Neuronal stem cell (in vitro differentiated cells): ENCODE results near the gene CCDC137.

ENCODE experiments used
- DNase-seq: peaks from one replicate; pipeline ENCODE4 v3.0.0-alpha.2; 2013; ENCODE audit warnings: low spot score
- H2AFZ ChIP-seq: one replicate; pipeline ENCODE4 v1.6.1; 2013; ENCODE audit warnings: mild to moderate bottlenecking, low read length, inconsistent platforms
- H2AK5ac ChIP-seq: 2 replicates; pipeline ENCODE4 v1.6.1; 2013; ENCODE audit warnings: low read depth, mild to moderate bottlenecking, inconsistent platforms, low read length, moderate library complexity, mixed read lengths
- H2BK120ac ChIP-seq: 2 replicates; pipeline ENCODE4 v1.6.1; 2013; ENCODE audit warnings: low read depth, mild to moderate bottlenecking, inconsistent platforms, low read length, moderate library complexity, mixed read lengths
- H2BK12ac ChIP-seq: one replicate; pipeline ENCODE4 v1.6.1; 2013; ENCODE audit warnings: low read length, inconsistent platforms
- H2BK15ac ChIP-seq: 2 replicates; pipeline ENCODE4 v1.6.1; 2013; ENCODE audit warnings: mild to moderate bottlenecking, low read length, inconsistent platforms, mixed read lengths
- H2BK5ac ChIP-seq: one replicate; pipeline ENCODE4 v1.6.1; 2013; ENCODE audit warnings: inconsistent platforms, mild to moderate bottlenecking, low read length, moderate library complexity
- H3K14ac ChIP-seq: one replicate; pipeline ENCODE4 v1.6.1; 2013; ENCODE audit warnings: low read length, inconsistent platforms
- H3K18ac ChIP-seq: 2 replicates; pipeline ENCODE4 v1.6.1; 2013; ENCODE audit warnings: low read length, inconsistent platforms
- H3K23ac ChIP-seq: 2 replicates; pipeline ENCODE4 v1.6.1; 2013; ENCODE audit warnings: low read depth, mild to moderate bottlenecking, mixed read lengths, low read length, inconsistent platforms; ENCODE audit not compliant: poor library complexity
- H3K27ac ChIP-seq: replicated peaks from 3 replicates; pipeline ENCODE4 v1.5.1; 2013; ENCODE audit warnings: low read length, inconsistent platforms
- H3K27me3 ChIP-seq, 3 experiments: 2 replicates each; pipeline ENCODE4 v1.6.1; 2013; ENCODE audit warnings: low read length in 3 of 3, mild to moderate bottlenecking in 2 of 3, inconsistent platforms in 1 of 3, low read depth in 1 of 3, mixed read lengths in 1 of 3, moderate library complexity in 1 of 3; ENCODE audit not compliant: control insufficient read depth in 3 of 3, insufficient read depth in 3 of 3
- H3K36me3 ChIP-seq, 2 donors: replicated peaks in 1 of 2; 2 replicates each; pipeline ENCODE4 v1.6.1; 2013; ENCODE audit warnings: low read length in 2 of 2; ENCODE audit not compliant: control insufficient read depth in 2 of 2, insufficient read depth in 2 of 2
- H3K4ac ChIP-seq: 2 replicates; pipeline ENCODE4 v1.6.1; 2013; ENCODE audit warnings: inconsistent platforms, mild to moderate bottlenecking, low read length, moderate library complexity
- H3K4me1 ChIP-seq, 2 donors: 1 replicate in 1 of 2; 2 replicates in 1 of 2; pipeline ENCODE4 v1.6.1; 2013; ENCODE audit warnings: low read length in 2 of 2, low read depth in 1 of 2; ENCODE audit not compliant: control insufficient read depth in 2 of 2, insufficient read depth in 1 of 2
- H3K4me2 ChIP-seq: one replicate; pipeline ENCODE4 v1.6.1; 2013; ENCODE audit warnings: mild to moderate bottlenecking, low read length, inconsistent platforms; ENCODE audit not compliant: insufficient read depth, poor library complexity, severe bottlenecking
- H3K4me3 ChIP-seq, 2 donors: 2 replicates each; pipeline ENCODE4 v1.5.1; 2013; ENCODE audit warnings: low read length in 2 of 2, mild to moderate bottlenecking in 2 of 2, inconsistent platforms in 1 of 2, moderate library complexity in 1 of 2
- H3K79me1 ChIP-seq: one replicate; pipeline ENCODE4 v1.6.1; 2013; ENCODE audit warnings: low read depth, mild to moderate bottlenecking, inconsistent platforms, low read length, moderate library complexity
- H3K9ac ChIP-seq: one replicate; pipeline ENCODE4 v1.6.1; 2013; ENCODE audit warnings: mild to moderate bottlenecking, low read depth, low read length, inconsistent platforms; ENCODE audit not compliant: poor library complexity
- H3K9me3 ChIP-seq, 2 donors: replicated peaks in 1 of 2; 2 replicates each; pipeline versions ENCODE3 to v1.6.1; 2013; ENCODE audit warnings: low read length in 2 of 2, mild to moderate bottlenecking in 2 of 2, inconsistent platforms in 1 of 2, low read depth in 1 of 2, mixed read lengths in 1 of 2, moderate library complexity in 1 of 2; ENCODE audit not compliant: control insufficient read depth in 2 of 2, insufficient read depth in 1 of 2
- H4K8ac ChIP-seq: one replicate; pipeline ENCODE4 v1.6.1; 2013; ENCODE audit warnings: low read depth, mild to moderate bottlenecking, inconsistent platforms, low read length, moderate library complexity
- H4K91ac ChIP-seq: one replicate; pipeline ENCODE4 v1.6.1; 2013; ENCODE audit warnings: low read length, low read depth, mild to moderate bottlenecking, inconsistent platforms; ENCODE audit not compliant: poor library complexity
- WGBS, 2 donors: extraction: QIAGEN DNeasy Blood & Tissue Kit; methylation state at CpG; one replicate each; pipeline ENCODE4 v1.1.7; 2013; ENCODE audit warnings: missing lambda C conversion rate in 2 of 2, mixed read lengths in 1 of 2; ENCODE audit not compliant: insufficient read length in 2 of 2, insufficient replicate concordance in 1 of 2; ENCODE audit errors: extremely low coverage in 2 of 2; 5-methylcytosine and 5-hydroxymethylcytosine counted together

CCDC137 gene

DNA sequence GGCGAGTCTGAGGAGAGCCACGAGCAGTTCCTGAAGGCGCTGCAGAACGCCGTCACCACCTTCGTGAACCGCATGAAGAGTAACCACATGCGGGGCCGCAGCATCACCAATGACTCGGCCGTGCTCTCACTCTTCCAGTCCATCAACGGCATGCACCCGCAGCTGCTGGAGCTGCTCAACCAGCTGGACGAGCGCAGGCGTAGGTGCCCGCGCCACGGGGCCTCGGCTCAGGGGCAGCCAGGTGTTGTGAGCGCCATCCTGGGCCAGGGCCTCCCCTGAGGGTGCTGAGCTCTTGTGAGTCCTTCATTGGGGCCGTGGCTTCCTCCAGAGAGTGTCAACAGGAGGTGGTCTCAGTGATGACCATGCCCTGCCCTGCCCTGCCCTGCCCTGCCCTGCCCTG, 29.3 kb downstream of the CCDC137 start:
- Histone ChIP-seq H2AK5ac (no peak overlapping the region), H2AFZ (no peak overlapping the region), H3K18ac (no peak overlapping the region), H3K36me3 (peaks cover 59 to 95% of the 10 kb centered on the region in 2 donors), H4K91ac (no peak overlapping the region), H4K8ac (no peak overlapping the region), H2BK120ac (no peak overlapping the region), H3K14ac (peak overlapping the region; percentile 56), H2BK5ac (no peak overlapping the region), H3K4me2 (no peak overlapping the region), H2BK15ac (no peak overlapping the region), H3K27ac (no peak overlapping the region), H3K23ac (peak overlapping the region; percentile 43), H2BK12ac (no peak overlapping the region), H3K4me3 (no peak overlapping the region), H3K4me1 (no peaks in the 10 kb centered on the region), H3K9ac (peak overlapping the region; percentile 60), H3K4ac (no peak overlapping the region), H3K79me1 (peaks cover 15% of the 10 kb centered on the region), H3K27me3 (no peaks in the 10 kb centered on the region), H3K9me3 (no peaks in the 10 kb centered on the region)
- no peak for DNase-seq
- WGBS, 2 donors = no CpG with 5 or more reads among the region's 22 CpGs

GRCh38 chr17:81696218-81696941, 29.8 kb downstream of the CCDC137 start:
- no peak overlapping the region for H2BK120ac ChIP-seq
- no peak overlapping the region for H3K27ac ChIP-seq
- H2AFZ ChIP-seq = no peak overlapping the region
- no peak overlapping the region for H3K4me2 ChIP-seq
- H2AK5ac ChIP-seq = no peak overlapping the region
- no peaks in the 10 kb centered on the region for H3K9me3 ChIP-seq
- H2BK12ac ChIP-seq = no peak overlapping the region
- H4K8ac ChIP-seq = peak overlapping the region; percentile 56
- H3K4ac ChIP-seq = no peak overlapping the region
- DNase-seq = no peak
- H2BK5ac ChIP-seq = no peak overlapping the region
- H3K18ac ChIP-seq = no peak overlapping the region
- H3K9ac ChIP-seq = peak overlapping the region; percentile 55
- H3K27me3 ChIP-seq = no peaks in the 10 kb centered on the region
- H3K4me3 ChIP-seq = no peak overlapping the region
- peaks cover 63 to 95% of the 10 kb centered on the region in 2 donors for H3K36me3 ChIP-seq
- no peak overlapping the region for H3K14ac ChIP-seq
- H3K23ac ChIP-seq = peak overlapping the region; percentile 43
- H3K4me1 ChIP-seq = peaks cover 0 to 2% of the 10 kb centered on the region in 2 donors
- H4K91ac ChIP-seq = no peak overlapping the region
- WGBS, 2 donors = no CpG with 5 or more reads among the region's 40 CpGs
- H3K79me1 ChIP-seq = peaks cover 20% of the 10 kb centered on the region
- no peak overlapping the region for H2BK15ac ChIP-seq

DNA sequence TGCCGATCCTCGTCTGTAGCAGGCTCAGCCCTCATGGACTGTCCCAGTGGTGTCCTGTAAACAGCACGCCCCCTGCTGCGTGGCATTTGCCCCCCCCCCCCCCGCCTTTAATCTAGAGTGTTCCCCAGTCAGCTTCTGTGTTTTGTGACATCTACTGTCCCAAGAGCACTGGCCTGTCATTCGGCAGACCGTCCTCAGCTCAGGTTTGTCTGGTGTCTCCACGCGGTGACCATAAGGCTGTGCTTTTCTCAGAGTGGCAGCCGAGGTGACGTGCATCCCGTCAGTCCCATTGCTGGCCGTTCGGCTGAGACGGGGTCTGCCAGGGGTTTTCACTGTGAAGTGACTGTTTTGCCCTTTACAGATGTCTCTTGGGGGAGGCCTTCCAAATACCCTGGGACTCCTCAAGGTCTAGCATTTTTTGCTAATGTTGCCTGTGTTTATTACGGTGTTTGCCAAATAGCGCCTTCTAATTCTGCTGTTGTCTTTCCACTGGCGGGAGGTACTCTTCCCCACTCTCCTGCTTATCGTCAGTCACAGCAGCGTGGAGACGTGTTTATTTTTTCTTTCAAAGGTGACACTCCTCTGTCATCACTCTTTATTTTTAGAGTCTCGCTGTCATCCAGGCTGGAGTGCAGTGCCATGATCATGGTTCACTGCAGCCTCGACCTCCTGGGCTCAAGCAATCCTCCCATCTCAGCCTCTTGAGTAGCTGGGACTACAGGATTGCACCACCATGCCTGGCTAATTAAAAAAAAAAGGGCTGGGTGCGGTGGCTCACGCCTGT, 30.9 kb downstream of the CCDC137 start:
- H3K4me2 ChIP-seq = no peak overlapping the region
- H2BK5ac ChIP-seq = no peak overlapping the region
- no peak for DNase-seq
- no peak overlapping the region for H2BK120ac ChIP-seq
- no peak overlapping the region for H2BK15ac ChIP-seq
- peaks cover 29% of the 10 kb centered on the region for H3K79me1 ChIP-seq
- H2AK5ac ChIP-seq = no peak overlapping the region
- no peak overlapping the region for H3K27ac ChIP-seq
- H3K18ac ChIP-seq = no peak overlapping the region
- no peak overlapping the region for H4K91ac ChIP-seq
- no peaks in the 10 kb centered on the region for H3K27me3 ChIP-seq
- no peak overlapping the region for H3K4me3 ChIP-seq
- no peak overlapping the region for H2BK12ac ChIP-seq
- peaks cover 4 to 13% of the 10 kb centered on the region in 2 donors for H3K4me1 ChIP-seq
- no peak overlapping the region for H2AFZ ChIP-seq
- H3K9me3 ChIP-seq = no peaks in the 10 kb centered on the region
- H3K36me3 ChIP-seq = peaks cover 58 to 95% of the 10 kb centered on the region in 2 donors
- H3K4ac ChIP-seq = no peak overlapping the region
- no peak overlapping the region for H3K9ac ChIP-seq
- WGBS, 2 donors = no CpG with 5 or more reads among the region's 25 CpGs
- H3K14ac ChIP-seq = no peak overlapping the region
- no peak overlapping the region for H3K23ac ChIP-seq
- no peak overlapping the region for H4K8ac ChIP-seq
